Right cardiac atrium (tissue), 5 donors: Measurements from ENCODE around the gene COL23A1. TPM values are rescaled to one million over a fixed set of nuclear protein-coding genes. Genes with fewer than 3 reads are reported as not detected.
"Not testable (repeated sequence)": the region's sequence is repeated elsewhere in the genome, so short reads cannot be mapped to it uniquely, and the experiment has no call there.

ENCODE experiments used
- ATAC-seq, 2 donors: fragments of 200-7000 bp; cut with Tn5 transposase; one replicate each; pipeline versions ENCODE4 v1.8.0 to v1.9.1; 2020; ENCODE audit warnings: moderate library complexity in 2 of 2, mild to moderate bottlenecking in 1 of 2
- DNase-seq, 3 donors: peaks; one replicate each; pipeline ENCODE4 v3.0.0-alpha.2; 2020
- H3K27ac ChIP-seq: one replicate; pipeline ENCODE4 v1.5.1; 2013; ENCODE audit warnings: mild to moderate bottlenecking, low read length, control low read depth, moderate library complexity
- H3K27me3 ChIP-seq: one replicate; pipeline ENCODE4 v1.6.1; 2013; ENCODE audit not compliant: control insufficient read depth, insufficient read depth
- H3K4me1 ChIP-seq: one replicate; pipeline ENCODE4 v1.6.1; 2013; ENCODE audit warnings: low read length; ENCODE audit not compliant: control insufficient read depth, insufficient read depth
- H3K4me3 ChIP-seq: one replicate; pipeline ENCODE4 v1.5.1; 2013; ENCODE audit warnings: low read length, control low read depth
- H3K9me3 ChIP-seq: one replicate; pipeline ENCODE4 v1.6.1; 2013; ENCODE audit warnings: low read length; ENCODE audit not compliant: control insufficient read depth
- WGBS: extraction: QIAGEN DNeasy Blood & Tissue Kit; methylation state at CpG from one replicate; pipeline ENCODE4 v1.1.7; 2013; 5-methylcytosine and 5-hydroxymethylcytosine counted together
- intact Hi-C, 4 donors: fragments of 100-400 bp; cut with DNase I; formaldehyde crosslinking; loops; one replicate each; pipeline versions ENCODE4 v1.11.0 to v1.14.0; 2022 to 2023
- polyA plus RNA-seq: library from polyadenylated mRNA; stranded (reverse); fragments of 200-250 nt; gene quantifications from one replicate; pipeline ENCODE4 v1.2.3, GENCODE V29; 2013
- total RNA-seq, 4 donors: library from RNA; stranded (reverse); fragmentation: NEBNext Ultra II Directional; extraction: Animal tissue kit (Norgen Biotek cat#: 25700); gene quantifications; one replicate each; pipeline ENCODE4 v1.2.1, GENCODE V29; 2021
- donor health status: healthy with polysubstance abuse.
- donor health status: DM: no; HTN: yes; CAD: no.
- donor health status: DM: no; HTN: no; CAD: no.
- donor health status: DM: no; HTN: yes; CAD: no; lungs with severe emphysema.
- donor health status: DM: yes; HTN: yes; CAD: no.

Gene COL23A1
- total and polyA plus RNA-seq, 5 donors: 2.5 to 13.6 (median 6.3) TPM

DNA sequence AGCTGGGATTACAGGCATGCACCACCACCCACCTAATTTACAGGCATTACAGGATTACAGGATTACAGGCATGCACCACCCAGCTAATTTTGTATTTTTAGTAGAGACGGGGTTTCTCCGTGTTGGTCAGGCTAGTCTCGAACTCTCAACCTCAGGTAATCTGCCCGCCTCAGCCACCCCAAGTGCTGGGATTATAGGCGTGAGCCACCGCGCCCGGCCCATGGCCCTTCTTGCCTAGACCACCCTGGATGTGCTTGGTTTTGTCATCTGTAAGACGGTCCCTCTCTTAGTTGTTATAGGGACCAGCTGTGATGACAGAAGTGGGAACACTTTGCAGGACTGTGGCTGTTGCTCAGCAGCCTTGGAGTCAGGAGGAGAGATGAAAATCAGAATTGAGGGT lies 354.1 kb downstream of the COL23A1 start:
- DNase-seq (peak in 1 of 3 donors; percentile 11), ATAC-seq (no peak)
- intact Hi-C loops: no loop called here
- Histone ChIP-seq H3K27ac (peak overlapping the region; percentile 31), H3K27me3 (no peaks in the 10 kb centered on the region), H3K9me3 (no peaks in the 10 kb centered on the region), H3K4me1 (peaks cover 14% of the 10 kb centered on the region), H3K4me3 (no peak overlapping the region)
- WGBS: 90% methylated on average over 9 of the region's 9 CpGs

DNA sequence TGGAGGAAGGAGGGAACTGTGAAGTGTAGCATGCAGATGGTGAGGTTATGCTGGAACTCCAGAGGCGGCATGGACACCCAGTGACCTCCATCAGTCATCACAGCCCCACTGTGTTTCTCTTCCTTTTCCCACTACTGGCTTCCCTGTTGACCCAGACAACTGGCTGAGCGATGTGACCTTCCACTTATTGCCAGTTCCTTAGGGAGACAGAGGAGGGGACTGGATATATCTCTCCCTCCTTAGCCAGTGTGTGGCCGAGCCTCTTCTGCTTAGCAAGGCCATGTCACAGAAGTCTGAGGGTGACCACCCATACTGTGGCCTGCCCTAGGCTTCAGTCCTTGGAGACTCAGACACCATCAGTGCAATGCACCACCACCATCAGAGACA lies 354.6 kb downstream of the COL23A1 start:
- intact Hi-C loops: no loop called here
- H3K27ac ChIP-seq: no peak overlapping the region

DNA sequence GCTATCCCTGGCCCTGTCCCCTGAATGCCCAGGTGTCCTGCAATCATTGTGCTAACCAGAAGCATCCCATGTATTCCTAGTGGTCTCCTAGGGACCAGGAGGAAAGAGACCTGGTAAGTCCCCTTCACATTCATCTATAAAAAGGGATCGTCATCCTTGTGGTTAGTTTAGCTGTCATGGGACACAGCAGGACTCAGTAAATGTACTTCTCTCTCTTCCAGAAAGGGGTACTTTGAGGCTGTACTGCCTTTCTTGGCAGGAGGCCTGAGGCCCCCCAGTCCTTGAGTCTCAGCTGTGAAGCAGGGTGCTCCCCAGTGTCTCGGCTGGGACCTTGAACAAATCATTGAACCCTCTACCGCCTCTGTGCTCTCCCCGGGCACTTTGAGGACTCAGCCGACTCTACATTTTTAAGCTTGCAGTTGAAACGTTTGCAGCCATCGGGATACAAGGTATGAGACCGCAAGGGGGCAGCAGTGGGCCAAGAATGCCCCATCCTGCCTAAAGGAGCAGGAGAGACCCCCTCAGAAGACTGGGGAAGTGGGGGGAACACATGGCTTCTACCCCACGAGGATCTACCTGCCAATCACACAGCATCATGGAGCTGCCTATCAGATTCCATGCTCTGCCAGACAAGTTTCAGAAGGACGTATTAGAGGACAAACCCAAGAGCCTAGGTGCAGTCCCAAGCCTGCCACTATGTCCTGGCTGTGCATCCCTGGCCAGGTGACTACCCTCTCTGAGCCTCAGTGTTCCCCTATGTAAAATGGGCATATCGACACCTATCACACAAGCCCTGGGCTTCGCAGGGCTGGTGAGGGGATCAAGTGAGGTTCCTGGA lies 355.2 kb downstream of the COL23A1 start:
- Histone ChIP-seq H3K4me1 (peaks cover 18% of the 10 kb centered on the region), H3K9me3 (no peaks in the 10 kb centered on the region), H3K4me3 (no peak overlapping the region), H3K27ac (no peak overlapping the region), H3K27me3 (no peaks in the 10 kb centered on the region)
- intact Hi-C loops: no loop called here
- DNase-seq (peak; percentile 76 to 93 (median 86)), ATAC-seq (no peak)
- WGBS: 24% methylated on average over 12 of the region's 12 CpGs

More for the DNA sequence above, 354.6 kb downstream of the COL23A1 start:
- H3K4me3 ChIP-seq: no peak overlapping the region
- no peak for DNase-seq
- 88% methylated on average over 3 of the region's 3 CpGs for WGBS
- no peaks in the 10 kb centered on the region for H3K27me3 ChIP-seq
- no peaks in the 10 kb centered on the region for H3K9me3 ChIP-seq
- H3K4me1 ChIP-seq: peaks cover 18% of the 10 kb centered on the region
- no peak for ATAC-seq

DNA sequence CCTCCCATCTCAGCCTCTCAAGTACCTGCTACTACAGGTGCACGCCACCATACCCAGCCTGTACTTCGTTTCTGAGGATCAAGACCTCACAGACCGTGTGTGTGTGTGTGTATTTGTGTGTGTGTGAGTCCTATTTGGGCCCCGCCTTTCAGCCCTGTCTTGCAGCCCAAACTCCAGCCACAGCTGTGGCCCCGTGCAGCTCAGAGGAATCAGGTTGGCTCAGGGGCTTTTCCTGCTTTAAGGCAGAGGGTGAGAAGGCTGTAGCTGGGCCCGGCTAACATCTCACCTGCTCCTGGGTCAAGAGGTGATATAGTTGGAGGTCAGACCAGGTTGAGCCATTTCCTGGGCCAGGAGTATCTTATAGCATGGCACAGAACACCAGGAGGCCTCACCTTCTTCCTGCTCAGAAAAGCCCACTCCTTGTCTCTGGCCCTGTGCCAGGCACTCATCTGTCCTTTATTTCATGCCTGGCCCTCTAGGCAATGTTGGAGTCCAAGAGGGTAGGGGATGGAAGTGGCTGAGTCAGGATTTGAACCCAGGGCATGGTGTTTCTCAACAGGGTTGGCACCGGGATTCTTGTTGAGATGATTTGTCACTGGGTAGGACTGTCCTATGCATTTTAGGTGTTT lies 356.0 kb downstream of the COL23A1 start:
- H3K27ac ChIP-seq: no peak overlapping the region
- H3K9me3 ChIP-seq: no peaks in the 10 kb centered on the region
- no peak overlapping the region for H3K4me3 ChIP-seq
- ATAC-seq (no peak), DNase-seq (peak in 1 of 3 donors; percentile 22)
- peaks cover 17% of the 10 kb centered on the region for H3K4me1 ChIP-seq
- no peaks in the 10 kb centered on the region for H3K27me3 ChIP-seq
- WGBS: 89% methylated on average over 7 of the region's 7 CpGs
- intact Hi-C loops: no loop called here

DNA sequence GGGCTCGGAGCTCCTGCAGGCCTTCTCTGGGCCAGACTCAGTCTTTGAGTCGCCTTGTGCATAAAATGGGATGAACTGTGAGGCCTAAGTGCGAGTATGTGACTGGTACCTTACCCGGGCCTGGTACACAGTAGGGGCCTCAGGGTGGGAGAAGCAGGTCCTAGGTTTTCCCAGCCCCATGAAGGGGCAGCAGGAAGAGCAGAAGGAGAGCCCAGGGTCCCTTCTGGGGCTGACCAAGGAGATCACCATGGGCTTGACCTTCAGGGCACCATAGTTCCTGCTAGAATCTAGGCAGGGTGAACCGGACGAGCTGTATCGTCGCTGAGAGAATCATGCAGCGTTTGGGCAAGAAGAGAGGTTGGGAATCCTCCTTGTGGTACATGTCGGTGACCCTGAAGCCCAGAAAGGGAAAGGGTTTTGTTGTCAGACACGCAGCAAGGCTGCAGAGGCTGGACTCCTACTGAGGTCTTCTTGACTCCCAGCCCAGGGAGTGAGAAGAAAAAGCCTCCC lies 357.2 kb downstream of the COL23A1 start:
- peaks cover 14% of the 10 kb centered on the region for H3K4me1 ChIP-seq
- H3K9me3 ChIP-seq: no peaks in the 10 kb centered on the region
- no peaks in the 10 kb centered on the region for H3K27me3 ChIP-seq
- peak overlapping the region; percentile 76 for H3K27ac ChIP-seq
- 65% methylated on average over 11 of the region's 11 CpGs for WGBS
- DNase-seq (no peak), ATAC-seq (no peak)
- peak overlapping the region; percentile 70 for H3K4me3 ChIP-seq
- intact Hi-C loops: no loop called here

DNA sequence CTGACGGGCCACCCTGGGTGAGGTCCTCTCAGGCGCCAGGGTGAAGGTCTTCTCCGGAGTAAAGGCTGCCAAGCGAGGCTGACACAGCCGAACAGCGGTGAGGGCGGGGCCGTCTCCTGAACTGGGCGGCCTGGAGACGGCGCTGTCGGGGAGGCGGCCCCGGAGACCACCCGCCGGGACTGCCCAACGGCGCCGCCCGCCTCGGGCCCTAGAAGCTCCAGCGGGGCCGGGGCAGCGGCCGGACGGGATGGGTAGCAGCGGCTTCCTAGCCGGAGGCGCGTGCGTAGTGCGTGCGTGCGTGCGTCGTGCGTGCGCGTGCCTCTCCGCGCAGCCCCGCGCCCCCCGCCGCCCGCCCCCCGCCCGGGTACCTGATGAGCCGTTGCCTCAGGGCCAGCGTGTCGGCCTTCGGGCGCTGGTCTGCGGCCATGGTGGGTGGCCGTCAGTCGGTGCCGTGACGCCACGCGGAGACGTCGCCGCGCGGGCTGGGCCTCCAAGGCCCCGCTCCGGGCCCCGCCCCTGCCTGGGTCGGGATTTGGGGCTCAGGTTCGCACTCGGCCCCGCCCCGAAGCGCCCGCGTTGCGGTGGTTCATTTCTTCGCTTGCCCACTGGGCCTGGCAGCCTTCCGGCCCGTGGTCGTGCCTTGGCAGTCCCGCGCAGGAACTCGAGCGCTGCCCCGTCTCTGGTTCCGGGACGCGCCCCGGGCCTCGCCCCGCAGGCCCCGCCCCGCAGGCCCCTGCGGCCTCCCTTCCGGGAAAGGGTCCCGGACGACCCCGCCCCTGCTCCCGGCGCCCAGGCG lies 357.9 kb downstream of the COL23A1 start, which contains the start of gene PHYKPL:
TSS of gene PHYKPL (minus strand) at position 679 of the 796 bp plus-strand sequence. CDS start at position 427, 252 bp downstream.
- intact Hi-C loops: no loop called here
- Histone ChIP-seq H3K4me1 (peaks cover 8% of the 10 kb centered on the region), H3K9me3 (no peaks in the 10 kb centered on the region), H3K4me3 (peak within 1 kb of the TSS; percentile 70), H3K27ac (peak within 1 kb of the TSS; percentile 76), H3K27me3 (no peaks in the 10 kb centered on the region)
- under 1% methylated on average over 102 of the region's 102 CpGs for WGBS
- DNase-seq (peak; percentile 86 to 93 (median 92)), ATAC-seq (peak; percentile 80 to 81)

DNA sequence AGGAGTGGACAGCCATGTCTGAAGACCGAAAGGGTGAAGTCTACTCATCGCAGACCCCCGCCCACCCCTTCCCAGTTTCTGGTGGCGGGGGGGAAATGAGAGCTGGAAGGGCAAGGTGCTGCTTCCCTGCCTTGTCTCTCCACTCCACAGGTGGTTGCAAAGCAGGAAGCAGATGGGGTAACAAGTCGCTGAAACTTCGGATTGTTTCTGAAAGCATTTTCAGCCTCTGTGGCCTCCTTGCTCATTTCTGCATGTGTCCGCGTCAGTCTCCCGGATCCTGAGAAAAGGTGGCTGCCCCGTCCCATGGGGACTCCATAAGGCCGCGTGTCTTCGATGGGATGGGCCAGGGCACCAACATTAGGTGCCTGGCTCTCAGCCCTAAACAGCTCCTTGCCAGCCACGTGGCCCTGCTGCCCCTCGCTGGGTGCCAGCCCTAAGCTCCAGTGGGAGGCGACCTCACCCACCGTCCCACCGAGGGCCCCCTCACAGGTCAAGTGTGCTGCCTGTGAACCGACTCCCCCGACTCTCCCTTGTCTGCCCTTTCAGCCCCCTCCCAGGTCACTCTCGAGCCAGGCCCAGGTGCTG lies 358.6 kb downstream of the COL23A1 start:
- peak in 1 of 2 donors; percentile 2 for ATAC-seq
- peak overlapping the region; percentile 70 for H3K4me3 ChIP-seq
- DNase-seq: no peak
- intact Hi-C loops: no loop called here
- peak overlapping the region; percentile 76 for H3K27ac ChIP-seq
- H3K27me3 ChIP-seq: no peaks in the 10 kb centered on the region
- H3K9me3 ChIP-seq: no peaks in the 10 kb centered on the region
- peaks cover 8% of the 10 kb centered on the region for H3K4me1 ChIP-seq
- WGBS: 25% methylated on average over 21 of the region's 21 CpGs

DNA sequence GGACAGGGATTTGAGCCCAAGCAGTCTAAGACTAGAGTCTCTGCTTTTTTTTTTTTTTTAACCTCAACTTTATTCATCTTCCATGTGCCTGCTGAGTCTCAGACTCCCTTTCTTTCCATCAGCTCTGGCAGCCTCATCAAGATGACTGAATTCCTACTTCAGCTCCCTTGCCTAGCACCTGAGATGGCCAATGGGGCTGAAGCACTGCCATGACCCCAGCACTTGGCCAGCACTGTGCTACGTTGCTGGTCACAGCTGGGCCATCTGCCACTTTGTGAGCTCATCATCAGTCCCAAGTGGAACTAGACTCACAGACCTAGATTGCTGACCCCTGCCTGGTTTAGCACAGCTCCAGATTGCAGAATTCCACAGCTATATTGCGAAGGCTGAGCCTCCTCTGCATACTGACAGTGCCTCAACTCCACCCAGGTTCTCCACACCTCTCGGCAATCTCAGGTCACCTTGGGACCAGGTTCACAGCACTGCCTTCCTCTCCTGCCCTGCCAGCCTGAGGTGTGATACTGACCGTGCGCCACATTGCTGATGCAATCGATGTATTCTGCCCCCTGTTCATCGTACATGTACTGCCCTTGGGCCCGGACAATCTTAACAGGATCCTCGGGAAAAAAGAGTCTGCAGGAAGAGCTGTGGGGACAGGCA lies 359.2 kb downstream of the COL23A1 start:
- 64% methylated on average over 9 of the region's 9 CpGs for WGBS
- ATAC-seq: peak in 1 of 2 donors; percentile 15
- DNase-seq: peak; percentile 75 to 79 (median 75)
- Histone ChIP-seq H3K27me3 (no peaks in the 10 kb centered on the region), H3K4me3 (peak overlapping the region; percentile 70), H3K9me3 (no peaks in the 10 kb centered on the region), H3K4me1 (peaks cover 8% of the 10 kb centered on the region), H3K27ac (peak overlapping the region; percentile 21)
- intact Hi-C loops: no loop called here

DNA sequence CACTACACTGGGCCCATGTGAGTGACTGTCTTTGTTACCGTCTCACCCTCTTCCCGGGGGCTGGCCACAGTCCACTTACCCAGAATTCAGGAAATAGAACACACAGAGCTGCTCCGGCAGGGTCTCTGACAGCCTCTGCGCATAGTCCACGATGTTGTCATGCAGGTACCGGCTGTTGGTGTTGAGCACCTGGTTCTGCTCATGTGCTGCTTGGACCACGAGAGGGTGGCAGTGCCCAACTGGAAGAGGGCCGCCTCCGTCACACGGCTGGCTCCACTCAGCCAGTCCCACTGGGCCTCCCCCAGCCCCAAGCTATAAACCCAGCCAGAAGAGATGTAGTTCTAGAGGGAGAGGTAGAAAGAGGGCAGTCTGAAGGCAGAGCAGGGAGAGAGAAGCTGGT lies 360.3 kb downstream of the COL23A1 start:
- ATAC-seq (no peak), DNase-seq (peak in 1 of 3 donors; percentile 14)
- peaks cover 8% of the 10 kb centered on the region for H3K4me1 ChIP-seq
- no peaks in the 10 kb centered on the region for H3K9me3 ChIP-seq
- H3K27ac ChIP-seq: no peak overlapping the region
- WGBS: 93% methylated on average over 10 of the region's 10 CpGs
- intact Hi-C loops: no loop called here
- H3K27me3 ChIP-seq: no peaks in the 10 kb centered on the region
- H3K4me3 ChIP-seq: no peak overlapping the region

DNA sequence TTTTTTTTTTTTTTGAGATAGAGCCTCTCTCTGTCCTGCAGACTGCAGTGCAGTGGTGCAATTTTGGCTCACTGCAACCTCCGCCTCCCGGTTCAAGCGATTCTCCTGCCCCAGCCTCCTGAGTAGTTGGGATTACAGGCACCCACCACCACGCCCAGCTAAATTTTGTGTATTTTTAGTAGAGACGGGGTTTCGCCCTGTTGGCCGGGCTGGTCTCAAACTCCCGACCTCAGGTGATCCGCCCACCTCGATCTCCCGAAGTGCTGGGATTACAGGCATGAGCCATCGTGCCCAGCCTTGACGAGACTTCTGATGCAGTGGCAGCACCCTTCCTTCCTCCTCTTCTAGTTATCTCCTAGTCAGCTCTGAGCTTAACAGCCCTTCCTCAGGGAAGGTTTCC lies 361.1 kb downstream of the COL23A1 start:
- DNase-seq: peak in 1 of 3 donors; percentile 7
- H3K27me3 ChIP-seq, H3K4me3 ChIP-seq, H3K9me3 ChIP-seq, ATAC-seq, H3K4me1 ChIP-seq, intact Hi-C loops, H3K27ac ChIP-seq: not testable (repeated sequence)
- 96% methylated on average over 13 of the region's 13 CpGs for WGBS
